CD4-positive, alpha-beta T cell (primary cell): ENCODE results near the gene ARHGAP25. TPM values are rescaled to one million over a fixed set of nuclear protein-coding genes. Genes with fewer than 3 reads are reported as not detected.

Source experiments
- ATAC-seq: fragments of 200-7000 bp; cut with Tn5 transposase; one replicate; pipeline ENCODE4 v1.10.0; 2022; ENCODE audit warnings: mild to moderate bottlenecking; ENCODE audit not compliant: poor library complexity
- CTCF ChIA-PET: fragments of 350-600 bp; sonication (Branson Sonifier 250); formaldehyde crosslinking; loops from one replicate; lab custom pipeline; 2021; ENCODE audit warnings: antibody characterized with exemption, inconsistent platforms; lab: Charles Lee
- POLR2A ChIA-PET: fragments of 350-600 bp; sonication (Branson Sonifier 250); formaldehyde crosslinking; loops from one replicate; lab custom pipeline; 2021; ENCODE audit warnings: antibody characterized with exemption, inconsistent platforms; lab: Charles Lee
- DNase-seq, 14 experiments: peaks; one replicate each; pipeline ENCODE4 v3.0.0-alpha.2; 2013 to 2020; ENCODE audit warnings: mixed read lengths in 2 of 14
- H3K27ac ChIP-seq, 2 donors: one replicate each; pipeline versions ENCODE4 v1.5.1 to v1.7.0; 2013; ENCODE audit warnings: low read length in 2 of 2, low read depth in 1 of 2, mild to moderate bottlenecking in 1 of 2
- H3K27me3 ChIP-seq, 2 experiments: 1 replicate in 1 of 2; 2 replicates in 1 of 2; pipeline versions ENCODE4 v1.6.1 to v1.7.0; 2013; ENCODE audit warnings: low read length in 2 of 2, control low read depth in 1 of 2, mild to moderate bottlenecking in 1 of 2, moderate library complexity in 1 of 2; ENCODE audit not compliant: insufficient read depth in 2 of 2, control insufficient read depth in 1 of 2
- H3K36me3 ChIP-seq: one replicate; pipeline ENCODE4 v1.6.1; 2013; ENCODE audit warnings: low read length, control low read depth; ENCODE audit not compliant: insufficient read depth
- H3K4me1 ChIP-seq: one replicate; pipeline ENCODE4 v1.6.1; 2013; ENCODE audit warnings: low read length, control low read depth; ENCODE audit not compliant: insufficient read depth
- H3K4me3 ChIP-seq: one replicate; pipeline ENCODE4 v1.5.1; 2013; ENCODE audit warnings: mild to moderate bottlenecking, low read length, moderate library complexity
- H3K9me3 ChIP-seq, 2 experiments: 1 replicate in 1 of 2; 2 replicates in 1 of 2; pipeline versions ENCODE4 v1.6.1 to v1.7.0; 2013; ENCODE audit warnings: low read length in 2 of 2, mild to moderate bottlenecking in 2 of 2, control low read depth in 1 of 2, moderate library complexity in 1 of 2; ENCODE audit not compliant: control insufficient read depth in 1 of 2, insufficient read depth in 1 of 2
- H3K27ac Mint-ChIP-seq: one replicate; pipeline ENCODE4 v1.8.0; 2020; ENCODE audit warnings: mixed read lengths
- H3K27me3 Mint-ChIP-seq: one replicate; pipeline ENCODE4 v1.8.0; 2021; ENCODE audit warnings: mixed read lengths
- H3K36me3 Mint-ChIP-seq: one replicate; pipeline ENCODE4 v1.8.0; 2021; ENCODE audit warnings: low read depth, mixed read lengths
- H3K4me1 Mint-ChIP-seq: one replicate; pipeline ENCODE4 v1.8.0; 2021; ENCODE audit warnings: low read depth, mixed read lengths
- H3K4me3 Mint-ChIP-seq: one replicate; pipeline ENCODE4 v1.8.0; 2020; ENCODE audit warnings: mild to moderate bottlenecking, mixed read lengths
- H3K9me3 Mint-ChIP-seq: one replicate; pipeline ENCODE4 v1.8.0; 2020; ENCODE audit warnings: mixed read lengths
- intact Hi-C, 2 experiments: fragments of 100-400 bp; cut with DNase I in 1 of 2; cut with micrococcal nuclease in 1 of 2; formaldehyde crosslinking; loops; one replicate each; pipeline versions ENCODE4 v1.15.1 to v1.9.0; 2023 to 2025; cut with DNase I, micrococcal nuclease
- total RNA-seq, 174 experiments: library from RNA in 2 of 174; stranded (reverse) in 2 of 174; gene quantifications; one replicate each; pipeline ENCODE4 v1.2.3 and lab custom pipeline; 2021 to 2026
- TF ChIP-seq, protein P1 (sequence below): fragments of 200-600 bp; IDR thresholded peaks from one replicate; pipeline ENCODE4 v1.8.0; 2022; ENCODE audit warnings: antibody characterized with exemption, mild to moderate bottlenecking

Gene ARHGAP25
- total RNA-seq, 2 experiments from 2014 or later = 39.3 to 41.8 TPM

DNA sequence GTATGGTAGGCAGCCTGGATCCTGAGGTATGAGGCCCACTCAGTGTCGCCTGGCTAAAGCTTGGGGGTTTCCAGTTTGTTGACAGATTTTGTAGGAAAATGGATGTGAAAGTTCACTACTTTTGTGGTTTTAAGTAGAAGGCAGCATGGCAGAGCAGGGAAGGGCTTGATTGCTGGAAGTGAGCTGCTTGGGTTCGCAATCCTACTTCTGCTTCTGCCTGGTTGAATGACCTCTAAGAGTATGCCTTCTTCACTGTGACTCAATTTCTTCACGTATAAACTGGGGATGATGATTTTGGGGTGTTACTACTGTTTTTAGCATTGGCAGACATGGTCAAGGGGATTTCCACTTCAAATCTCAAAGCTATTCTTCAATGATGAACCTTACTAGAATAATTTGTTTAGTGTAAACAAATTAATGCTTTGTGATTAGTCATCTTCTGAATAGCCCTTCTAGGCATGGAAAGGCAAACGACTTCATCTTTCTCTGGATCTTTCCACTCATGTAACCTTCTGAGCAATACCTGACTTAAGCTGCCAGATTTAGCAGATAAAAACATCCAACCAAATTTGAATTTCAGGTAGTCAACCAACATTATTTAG, 123.3 kb downstream of the ARHGAP25 start:
- Histone ChIP-seq H3K36me3 (no peaks in the 10 kb centered on the region), H3K27me3 (no peaks in the 10 kb centered on the region), H3K9me3 (no peaks in the 10 kb centered on the region), H3K4me3 (no peak overlapping the region), H3K27ac (no peak overlapping the region), H3K4me1 (no peaks in the 10 kb centered on the region)
- TF ChIP-seq, protein P1, sequence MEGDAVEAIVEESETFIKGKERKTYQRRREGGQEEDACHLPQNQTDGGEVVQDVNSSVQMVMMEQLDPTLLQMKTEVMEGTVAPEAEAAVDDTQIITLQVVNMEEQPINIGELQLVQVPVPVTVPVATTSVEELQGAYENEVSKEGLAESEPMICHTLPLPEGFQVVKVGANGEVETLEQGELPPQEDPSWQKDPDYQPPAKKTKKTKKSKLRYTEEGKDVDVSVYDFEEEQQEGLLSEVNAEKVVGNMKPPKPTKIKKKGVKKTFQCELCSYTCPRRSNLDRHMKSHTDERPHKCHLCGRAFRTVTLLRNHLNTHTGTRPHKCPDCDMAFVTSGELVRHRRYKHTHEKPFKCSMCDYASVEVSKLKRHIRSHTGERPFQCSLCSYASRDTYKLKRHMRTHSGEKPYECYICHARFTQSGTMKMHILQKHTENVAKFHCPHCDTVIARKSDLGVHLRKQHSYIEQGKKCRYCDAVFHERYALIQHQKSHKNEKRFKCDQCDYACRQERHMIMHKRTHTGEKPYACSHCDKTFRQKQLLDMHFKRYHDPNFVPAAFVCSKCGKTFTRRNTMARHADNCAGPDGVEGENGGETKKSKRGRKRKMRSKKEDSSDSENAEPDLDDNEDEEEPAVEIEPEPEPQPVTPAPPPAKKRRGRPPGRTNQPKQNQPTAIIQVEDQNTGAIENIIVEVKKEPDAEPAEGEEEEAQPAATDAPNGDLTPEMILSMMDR = no peak
- Mint-ChIP-seq H3K27ac (no peak overlapping the region), H3K9me3 (no peaks in the 10 kb centered on the region), H3K4me3 (no peak overlapping the region), H3K27me3 (peaks cover 10% of the 10 kb centered on the region), H3K36me3 (no peaks in the 10 kb centered on the region), H3K4me1 (no peaks in the 10 kb centered on the region)
- DNase-seq = peak in 2 of 14 experiments; percentile 55 to 67
- ChIA-PET POLR2A (no interaction called here), CTCF (no interaction called here)
- intact Hi-C loops = no loop called here
- ATAC-seq = no peak

DNA sequence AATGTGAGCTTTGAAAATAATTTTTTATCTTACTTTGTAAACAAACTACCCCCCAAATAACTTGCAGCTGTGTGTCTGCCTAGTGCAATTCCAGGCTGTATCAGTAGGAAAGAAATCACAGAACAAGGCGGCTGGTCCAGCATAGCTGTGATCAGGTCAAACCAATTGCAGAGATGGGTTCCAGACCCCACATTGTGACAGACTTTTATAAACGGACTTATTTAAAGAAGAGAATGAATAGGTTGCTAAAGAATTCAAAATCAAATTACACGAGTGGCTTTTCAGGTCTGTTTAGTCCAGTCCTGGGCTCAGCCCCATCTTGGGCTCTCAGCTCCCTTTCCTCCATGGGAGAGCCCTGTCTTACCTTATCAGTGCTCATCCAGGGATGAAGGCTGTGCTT, 125.5 kb downstream of the ARHGAP25 start:
- no peak overlapping the region for H3K4me3 ChIP-seq
- ChIA-PET POLR2A (no interaction called here), CTCF (interaction anchor here (1.0 kb wide), 1 partner anchor 10 kb away, joined by 3 read pairs; no protein-coding TSS in a partner anchor)
- H3K4me1 ChIP-seq = no peaks in the 10 kb centered on the region
- no peaks in the 10 kb centered on the region for H3K36me3 ChIP-seq
- no peak overlapping the region for H3K27ac ChIP-seq
- ATAC-seq = no peak
- Mint-ChIP-seq H3K9me3 (no peaks in the 10 kb centered on the region), H3K27me3 (peaks cover 4% of the 10 kb centered on the region), H3K36me3 (no peaks in the 10 kb centered on the region), H3K4me3 (no peak overlapping the region), H3K4me1 (no peaks in the 10 kb centered on the region), H3K27ac (no peak overlapping the region)
- intact Hi-C loops = no loop called here
- no peaks in the 10 kb centered on the region for H3K9me3 ChIP-seq
- TF ChIP-seq, protein P1 = no peak
- H3K27me3 ChIP-seq = no peaks in the 10 kb centered on the region
- no peak for DNase-seq

DNA sequence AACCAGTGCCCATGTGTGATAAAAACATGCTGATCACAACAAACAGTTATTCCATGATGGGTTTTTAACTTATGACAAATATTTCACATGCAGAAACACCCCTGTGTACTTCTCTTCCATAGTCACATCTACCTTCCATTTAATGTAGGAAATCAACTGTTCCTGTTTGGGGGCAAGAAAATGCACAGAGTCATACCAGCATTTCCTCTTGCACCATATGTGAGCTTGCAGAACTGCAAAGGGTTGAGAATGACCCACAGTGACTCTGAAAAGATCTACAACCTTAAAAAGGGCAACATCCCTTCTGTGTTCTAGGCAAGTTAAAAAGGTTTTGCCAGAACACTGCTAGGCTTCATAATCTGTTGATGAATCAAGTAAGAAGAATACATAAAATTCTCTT, 126.7 kb downstream of the ARHGAP25 start:
- Histone ChIP-seq H3K27ac (no peak overlapping the region), H3K4me1 (no peaks in the 10 kb centered on the region), H3K36me3 (no peaks in the 10 kb centered on the region), H3K9me3 (no peaks in the 10 kb centered on the region), H3K4me3 (no peak overlapping the region), H3K27me3 (no peaks in the 10 kb centered on the region)
- peaks cover 4% of the 10 kb centered on the region for H3K27me3 Mint-ChIP-seq
- H3K4me1 Mint-ChIP-seq = no peaks in the 10 kb centered on the region
- ATAC-seq (no peak), DNase-seq (peak in 2 of 14 experiments; percentile 14 to 25)
- ChIA-PET POLR2A (no interaction called here), CTCF (no interaction called here)
- H3K9me3 Mint-ChIP-seq = no peaks in the 10 kb centered on the region
- H3K36me3 Mint-ChIP-seq = no peaks in the 10 kb centered on the region
- TF ChIP-seq, protein P1 = no peak
- H3K27ac Mint-ChIP-seq = no peak overlapping the region
- H3K4me3 Mint-ChIP-seq = no peak overlapping the region
- intact Hi-C loops = no loop called here
